ENCODE data around the gene MMRN1.
A peak's percentile ranks its signal among the peaks of the same experiment; 100 is the strongest.

The MMRN1 gene

GRCh38 chr4:89995006-89995405, 100.4 kb downstream of the MMRN1 start:
- no peak for DNase-seq (ENCODE audit: low spot score)

GRCh38 chr4:89995814-89996213, 101.2 kb downstream of the MMRN1 start:
- no peak for DNase-seq (ENCODE audit: low spot score)

- DNase-seq (ENCODE audit: low spot score) = peak; percentile 98
These were observed 102.6 kb downstream of the MMRN1 start for GRCh38 chr4:89997171-89997704.

GRCh38 chr4:89998469-89999011, 103.9 kb downstream of the MMRN1 start:
- DNase-seq (ENCODE audit: low spot score) = peak; percentile 81

- DNase-seq (ENCODE audit: low spot score) = no peak
These were observed 106.4 kb downstream of the MMRN1 start for GRCh38 chr4:90001023-90001422.

- no peak for DNase-seq (ENCODE audit: low spot score)
These were observed 107.9 kb downstream of the MMRN1 start for GRCh38 chr4:90002441-90003062.
